ENCODE measurements around the gene TRPM3. TPM values are rescaled to one million over a fixed set of nuclear protein-coding genes. Genes with fewer than 3 reads are reported as not detected.

Gene TRPM3
- total RNA-seq, 3 donors from 2014 or later (not counting 1 experiment from before 2014, with no cell fraction given): not detected

GRCh38 chr9:70567511-70567910, 553.9 kb downstream of the TRPM3 start:
- H3K27me3 ChIP-seq (ENCODE audit: control insufficient read depth, insufficient read depth, low read length): no peaks in the 10 kb centered on the region
- Mint-ChIP-seq H3K9me3 (no peaks in the 10 kb centered on the region), H3K4me1 (peaks cover 18 to 26% of the 10 kb centered on the region in 2 donors), H3K36me3 (no peaks in the 10 kb centered on the region), H3K4me3 (no peak overlapping the region), H3K27me3 (ENCODE audit: low read depth in 2 of 2) (peaks cover 6 to 11% of the 10 kb centered on the region in 2 donors), H3K27ac (no peak overlapping the region)
- intact Hi-C loops (cut with micrococcal nuclease): no loop called here
- 89% methylated on average over 5 of the region's 7 CpGs for WGBS (ENCODE audit: insufficient coverage)
- ATAC-seq (no peak), DNase-seq (no peak)
- peaks cover 18% of the 10 kb centered on the region for H3K4me1 ChIP-seq (ENCODE audit: control insufficient read depth, insufficient read depth, low read length)
- no peaks in the 10 kb centered on the region for H3K36me3 ChIP-seq (ENCODE audit: control insufficient read depth, insufficient read depth, low read length)
- H3K27ac ChIP-seq (ENCODE audit: low read length): no peak overlapping the region
- TF ChIP-seq CTCF (IDR thresholded peaks at IDR 0.05): no peak
- no peaks in the 10 kb centered on the region for H3K9me3 ChIP-seq (ENCODE audit: control insufficient read depth, insufficient read depth, low read length)
- no peak overlapping the region for H3K4me3 ChIP-seq (ENCODE audit: low read length)

GRCh38 chr9:70566751-70567150, 554.7 kb downstream of the TRPM3 start:
- H3K4me1 Mint-ChIP-seq: peaks cover 18 to 26% of the 10 kb centered on the region in 2 donors
- no peaks in the 10 kb centered on the region for H3K9me3 ChIP-seq (ENCODE audit: control insufficient read depth, insufficient read depth, low read length)
- intact Hi-C loops (cut with micrococcal nuclease): no loop called here
- WGBS (ENCODE audit: insufficient coverage): 84% methylated on average over 4 of the region's 4 CpGs
- ATAC-seq: no peak
- H3K27ac ChIP-seq (ENCODE audit: low read length): no peak overlapping the region
- H3K36me3 ChIP-seq (ENCODE audit: control insufficient read depth, insufficient read depth, low read length): no peaks in the 10 kb centered on the region
- no peak for TF ChIP-seq CTCF (IDR thresholded peaks at IDR 0.05)
- no peak overlapping the region for H3K27ac Mint-ChIP-seq
- peaks cover 0 to 6% of the 10 kb centered on the region in 2 donors for H3K27me3 Mint-ChIP-seq (ENCODE audit: low read depth in 2 of 2)
- no peaks in the 10 kb centered on the region for H3K36me3 Mint-ChIP-seq
- peaks cover 18% of the 10 kb centered on the region for H3K4me1 ChIP-seq (ENCODE audit: control insufficient read depth, insufficient read depth, low read length)
- H3K4me3 Mint-ChIP-seq: no peak overlapping the region
- H3K27me3 ChIP-seq (ENCODE audit: control insufficient read depth, insufficient read depth, low read length): no peaks in the 10 kb centered on the region
- no peaks in the 10 kb centered on the region for H3K9me3 Mint-ChIP-seq
- H3K4me3 ChIP-seq (ENCODE audit: low read length): no peak overlapping the region
- no peak for DNase-seq

GRCh38 chr9:70566066-70566465, 555.4 kb downstream of the TRPM3 start:
- intact Hi-C loops (cut with micrococcal nuclease): no loop called here
- WGBS (ENCODE audit: insufficient coverage): 75% methylated on average over 3 of the region's 3 CpGs
- H3K36me3 ChIP-seq (ENCODE audit: control insufficient read depth, insufficient read depth, low read length): no peaks in the 10 kb centered on the region
- Mint-ChIP-seq H3K4me3 (no peak overlapping the region), H3K27me3 (ENCODE audit: low read depth in 2 of 2) (peaks cover 0 to 4% of the 10 kb centered on the region in 2 donors), H3K27ac (peak overlapping the region in 1 of 2 donors; percentile 45), H3K36me3 (no peaks in the 10 kb centered on the region), H3K9me3 (no peaks in the 10 kb centered on the region), H3K4me1 (peaks cover 18 to 26% of the 10 kb centered on the region in 2 donors)
- ATAC-seq: no peak
- peak in 1 of 2 donors; percentile 14 for DNase-seq
- H3K27ac ChIP-seq (ENCODE audit: low read length): no peak overlapping the region
- H3K4me1 ChIP-seq (ENCODE audit: control insufficient read depth, insufficient read depth, low read length): peaks cover 18% of the 10 kb centered on the region
- TF ChIP-seq CTCF (IDR thresholded peaks at IDR 0.05): no peak
- no peaks in the 10 kb centered on the region for H3K9me3 ChIP-seq (ENCODE audit: control insufficient read depth, insufficient read depth, low read length)
- H3K4me3 ChIP-seq (ENCODE audit: low read length): no peak overlapping the region
- H3K27me3 ChIP-seq (ENCODE audit: control insufficient read depth, insufficient read depth, low read length): no peaks in the 10 kb centered on the region
